DLD1 (cell line): ENCODE results near the gene PROK1.

Source experiments
- in situ Hi-C: cut with HindIII; loops from 2 replicates; pipeline ENCODE4 v1.10.0; 2017; ENCODE audit warnings: low sequenced_read_pairs

PROK1 gene

DNA sequence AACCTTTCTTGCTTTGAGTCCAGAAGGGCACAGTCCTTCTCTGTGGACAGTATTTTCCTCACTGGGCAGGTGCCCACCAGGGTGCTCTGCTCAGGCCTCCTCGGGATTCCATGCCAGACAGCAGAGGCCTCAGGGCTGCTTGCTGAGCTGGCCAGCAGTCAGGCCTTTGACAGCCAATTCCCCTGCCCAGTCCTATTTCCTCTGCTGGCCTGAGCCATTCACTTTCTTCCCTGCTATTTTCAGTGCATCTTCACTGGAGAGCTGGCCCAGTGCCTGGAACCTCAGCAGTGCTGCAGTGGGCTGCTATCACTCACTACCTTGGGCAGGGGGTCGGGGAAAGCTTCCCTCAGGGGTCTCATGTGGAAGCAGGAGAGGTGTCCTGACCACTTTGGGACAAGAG lies 34.8 kb downstream of the PROK1 start:
- in situ Hi-C loops, result no loop called here

DNA sequence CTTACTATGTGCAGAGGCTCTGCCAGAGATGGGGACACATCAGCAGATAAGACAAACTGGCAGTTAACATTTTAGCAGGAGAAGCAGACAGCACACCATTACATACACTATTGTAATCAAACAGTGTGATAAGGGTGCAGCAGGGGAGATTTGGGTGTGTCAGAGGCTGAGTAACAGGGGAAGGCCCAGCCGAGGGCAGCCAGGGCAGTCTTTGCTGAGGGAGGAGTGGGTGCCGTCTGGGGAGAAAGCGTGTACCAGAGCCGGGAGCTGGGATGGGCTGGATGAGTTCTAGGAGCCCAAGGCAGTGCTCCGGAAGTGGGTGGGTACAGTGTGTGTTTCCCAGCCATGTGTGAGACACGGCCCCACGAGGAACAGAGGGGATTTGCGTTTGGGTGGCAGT lies 36.8 kb downstream of the PROK1 start:
- in situ Hi-C loops, result no loop called here

DNA sequence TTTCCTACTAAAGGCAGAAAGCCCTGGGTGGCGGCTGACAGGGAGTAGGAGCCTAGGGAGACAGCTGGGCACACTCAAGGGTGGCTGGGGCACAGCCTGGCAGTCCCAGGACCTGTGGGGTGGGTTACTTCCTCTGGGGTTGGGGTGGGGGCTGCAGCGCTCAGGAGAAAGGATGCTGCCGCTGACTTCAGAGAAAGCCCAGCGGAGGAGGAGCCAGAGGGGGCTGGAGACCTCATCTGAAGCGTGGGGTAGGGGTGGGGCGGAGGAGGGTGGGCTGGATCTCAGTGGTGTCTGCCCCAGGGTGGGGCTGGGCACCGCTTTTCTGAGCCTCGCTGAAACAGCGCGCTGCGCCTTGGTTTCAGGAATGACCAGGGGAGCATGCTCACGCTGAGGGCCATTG lies 37.2 kb downstream of the PROK1 start:
- in situ Hi-C loops, result no loop called here

DNA sequence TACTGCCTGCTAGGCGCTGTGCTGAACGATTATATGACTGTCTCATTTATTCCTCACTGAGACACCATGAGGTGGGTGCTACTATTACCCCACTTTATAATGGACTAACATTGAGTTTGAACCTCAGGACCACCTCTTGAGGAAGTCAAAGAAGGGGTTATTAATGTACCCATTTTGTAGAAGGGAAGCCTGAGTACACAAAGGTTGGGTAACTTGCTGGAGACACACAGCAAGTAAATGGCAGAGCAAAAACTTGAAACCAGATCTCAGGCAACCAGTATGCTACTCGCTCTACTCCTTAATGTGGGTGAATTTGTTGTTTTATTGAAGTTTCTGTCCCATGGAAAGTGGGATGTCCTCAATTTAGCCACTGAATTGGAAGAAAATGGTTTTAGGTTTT lies 37.9 kb downstream of the PROK1 start:
- in situ Hi-C loops, result no loop called here

DNA sequence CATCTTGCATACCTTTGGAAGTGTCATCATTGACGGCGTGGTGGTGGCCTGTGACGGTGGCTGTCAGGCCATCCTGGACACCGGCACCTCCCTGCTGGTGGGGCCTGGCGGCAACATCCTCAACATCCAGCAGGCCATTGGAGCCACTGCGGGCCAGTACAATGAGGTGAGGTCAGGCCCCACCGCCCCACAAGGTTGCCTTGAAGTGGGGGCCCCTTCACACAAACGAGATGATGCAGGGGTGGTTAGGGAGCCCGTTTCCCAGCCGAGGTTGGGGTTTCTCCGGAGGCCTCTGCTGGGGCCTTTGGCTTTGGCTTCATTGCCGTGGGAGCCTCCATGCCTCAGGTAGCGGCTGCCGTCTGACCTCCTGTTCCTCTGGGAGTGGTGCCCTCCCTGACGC lies 38.5 kb downstream of the PROK1 start:
- in situ Hi-C loops, result no loop called here

DNA sequence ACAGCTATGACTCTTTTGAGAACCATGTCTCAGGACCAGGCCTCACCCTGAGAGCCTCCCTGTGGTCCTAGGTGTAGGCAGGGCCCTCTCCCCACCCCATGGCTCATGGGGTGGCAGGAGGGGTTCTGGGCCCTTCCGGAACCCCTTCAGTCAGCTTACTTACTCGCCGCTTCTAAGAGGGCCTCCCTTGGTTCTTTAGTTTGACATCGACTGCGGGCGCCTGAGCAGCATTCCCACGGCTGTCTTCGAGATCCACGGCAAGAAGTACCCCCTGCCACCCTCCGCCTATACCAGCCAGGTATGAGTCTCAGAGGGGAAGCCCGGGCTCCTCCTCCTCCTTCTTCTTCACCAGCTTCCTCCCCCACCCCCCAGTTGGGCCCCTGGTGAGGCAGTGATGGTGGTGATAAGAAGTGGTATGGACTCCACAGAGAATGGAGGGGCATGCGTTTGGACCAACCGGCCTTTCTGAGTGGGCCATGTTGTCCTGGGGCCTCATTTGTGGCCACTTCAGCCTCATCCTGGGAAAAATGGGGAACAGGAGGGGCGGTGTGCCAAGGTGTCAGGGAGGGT lies 39.1 kb downstream of the PROK1 start:
- in situ Hi-C loops, result no loop called here

DNA sequence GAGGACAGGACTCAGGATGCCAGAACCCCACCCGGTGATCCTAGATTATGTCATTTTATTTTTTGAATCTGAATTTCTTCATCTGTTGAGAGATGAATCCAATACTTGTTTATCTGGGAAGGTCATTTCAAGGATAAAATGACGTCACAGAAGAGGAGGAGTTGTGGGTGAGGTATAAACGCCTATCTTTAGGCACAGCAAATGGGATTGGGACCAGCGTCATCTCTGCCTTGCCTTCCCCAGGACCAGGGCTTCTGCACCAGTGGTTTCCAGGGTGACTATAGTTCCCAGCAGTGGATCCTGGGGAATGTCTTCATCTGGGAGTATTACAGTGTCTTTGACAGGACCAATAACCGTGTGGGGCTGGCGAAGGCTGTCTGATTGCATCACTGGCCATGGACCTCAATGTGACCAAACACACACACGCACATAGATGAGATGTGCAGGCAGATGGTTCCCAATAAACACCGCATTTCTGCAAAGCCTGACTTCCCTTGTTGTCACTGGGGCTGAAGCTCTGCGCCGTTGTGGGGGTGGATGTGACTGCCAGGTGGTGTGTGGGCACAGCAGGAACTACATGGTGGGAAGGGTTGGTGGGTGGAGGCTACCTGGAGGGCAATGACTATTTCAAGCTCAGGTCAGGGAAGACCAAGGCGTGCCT lies 40.0 kb downstream of the PROK1 start:
- in situ Hi-C loops, result no loop called here

DNA sequence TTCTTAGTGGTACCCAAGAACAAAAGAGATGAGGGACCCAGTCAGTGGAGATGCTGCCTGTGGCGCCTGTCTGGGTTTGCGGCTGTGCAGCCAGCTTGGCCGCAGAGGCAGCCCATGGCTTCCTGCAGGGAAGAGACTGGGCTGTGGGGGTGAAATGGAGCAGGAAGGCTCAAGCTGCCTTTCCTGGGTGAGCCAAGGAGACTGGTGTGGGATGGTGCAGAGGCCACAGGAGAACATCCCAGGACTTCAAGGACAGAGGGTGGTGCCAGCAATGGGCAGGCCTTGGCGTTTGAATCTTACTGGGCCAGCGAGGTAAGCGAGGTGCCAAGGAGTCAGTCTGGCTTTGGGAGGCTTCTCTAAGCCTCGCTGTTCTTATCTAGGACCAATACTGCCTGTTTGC lies 41.6 kb downstream of the PROK1 start:
- in situ Hi-C loops, result no loop called here

DNA sequence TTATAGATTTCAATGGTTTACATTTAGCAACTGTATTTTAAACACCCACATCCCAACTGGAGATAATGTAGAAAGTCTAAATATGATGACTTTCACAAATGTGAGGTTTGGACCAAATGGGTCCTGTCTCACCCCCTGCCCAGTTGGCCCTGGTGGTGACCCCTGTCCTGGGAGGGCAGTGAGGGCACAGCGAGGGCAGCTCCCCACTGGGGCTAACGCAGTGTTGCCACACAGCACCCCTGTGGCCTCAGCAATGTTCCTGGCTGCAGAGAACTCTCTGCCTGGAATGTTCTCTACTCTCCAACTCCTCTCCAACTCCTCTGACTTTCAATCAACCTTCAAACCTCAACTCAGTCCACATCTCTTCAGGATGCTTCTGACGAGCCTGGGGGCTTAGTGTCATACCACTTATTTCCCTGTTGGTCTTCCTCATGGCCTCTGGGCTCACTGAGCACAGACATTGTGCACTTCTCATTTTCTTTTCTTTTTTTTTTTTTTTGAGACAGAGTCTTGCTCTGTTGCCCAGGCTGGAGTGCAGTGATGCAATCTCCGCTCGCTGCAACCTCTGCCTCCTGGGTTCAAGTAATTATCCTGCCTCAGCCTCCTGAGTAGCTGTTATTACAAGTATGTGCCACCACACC lies 42.2 kb downstream of the PROK1 start:
- in situ Hi-C loops, result no loop called here

DNA sequence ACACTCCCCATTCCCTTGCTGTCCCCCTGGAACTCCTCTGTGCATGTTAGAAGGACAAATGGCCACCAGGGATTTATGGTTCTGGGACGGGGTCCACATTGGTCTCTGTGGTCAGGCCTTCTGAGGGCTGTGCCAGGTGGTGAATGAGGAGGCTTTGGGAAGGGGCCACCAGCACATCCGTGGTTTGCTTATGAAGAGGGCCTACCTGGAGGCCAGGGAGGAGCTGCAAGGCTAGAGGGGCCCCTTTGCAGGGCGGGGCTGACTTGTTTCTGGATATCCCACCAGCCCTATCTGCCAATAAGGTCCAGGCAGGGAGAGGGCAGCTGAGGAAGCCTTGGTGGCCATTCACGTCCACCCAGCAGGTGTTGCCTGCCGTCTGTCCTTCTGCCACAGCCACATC lies 43.1 kb downstream of the PROK1 start:
- in situ Hi-C loops, result no loop called here

DNA sequence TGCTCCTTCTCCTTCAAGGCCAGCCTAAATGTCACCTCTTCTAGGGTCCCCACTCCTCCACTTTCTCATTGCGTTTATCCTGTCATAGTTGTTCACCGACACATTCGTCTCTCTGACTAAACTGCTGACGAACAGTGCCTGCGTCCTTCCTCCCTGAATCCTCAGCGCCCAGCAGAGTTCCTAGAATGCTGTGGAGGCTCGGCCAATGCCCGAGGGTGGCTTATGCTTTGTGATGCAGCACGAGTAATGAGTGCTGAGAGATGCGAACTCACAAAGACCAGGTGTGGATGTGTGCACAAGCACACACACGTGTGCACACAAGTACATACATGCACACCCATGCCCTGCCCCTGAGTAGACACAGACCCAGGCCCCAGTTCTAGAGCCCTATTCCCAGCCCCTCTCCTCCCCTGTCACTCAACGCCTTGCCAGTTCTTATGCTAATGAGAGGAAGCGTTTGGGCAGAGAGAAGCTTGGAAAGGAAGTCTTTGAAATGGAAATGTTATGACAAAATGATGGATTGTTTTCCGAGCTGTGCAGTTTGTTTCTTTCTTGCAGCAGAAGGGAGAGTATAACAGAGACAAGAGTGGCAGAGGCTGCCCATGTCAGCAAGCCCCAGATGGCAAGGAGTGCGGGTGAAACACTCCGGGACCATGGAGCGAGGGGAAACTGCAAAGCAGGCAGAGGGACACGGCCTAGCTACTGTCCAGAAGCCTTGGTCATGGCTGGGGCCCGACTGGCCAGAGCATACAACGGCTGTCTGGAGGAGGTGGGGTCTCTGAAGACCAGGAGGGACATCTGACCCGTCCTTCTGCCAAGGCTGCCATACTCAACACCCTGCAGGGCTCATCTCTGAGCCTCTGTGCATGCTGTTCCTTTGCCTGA lies 43.8 kb downstream of the PROK1 start:
- in situ Hi-C loops, result no loop called here

DNA sequence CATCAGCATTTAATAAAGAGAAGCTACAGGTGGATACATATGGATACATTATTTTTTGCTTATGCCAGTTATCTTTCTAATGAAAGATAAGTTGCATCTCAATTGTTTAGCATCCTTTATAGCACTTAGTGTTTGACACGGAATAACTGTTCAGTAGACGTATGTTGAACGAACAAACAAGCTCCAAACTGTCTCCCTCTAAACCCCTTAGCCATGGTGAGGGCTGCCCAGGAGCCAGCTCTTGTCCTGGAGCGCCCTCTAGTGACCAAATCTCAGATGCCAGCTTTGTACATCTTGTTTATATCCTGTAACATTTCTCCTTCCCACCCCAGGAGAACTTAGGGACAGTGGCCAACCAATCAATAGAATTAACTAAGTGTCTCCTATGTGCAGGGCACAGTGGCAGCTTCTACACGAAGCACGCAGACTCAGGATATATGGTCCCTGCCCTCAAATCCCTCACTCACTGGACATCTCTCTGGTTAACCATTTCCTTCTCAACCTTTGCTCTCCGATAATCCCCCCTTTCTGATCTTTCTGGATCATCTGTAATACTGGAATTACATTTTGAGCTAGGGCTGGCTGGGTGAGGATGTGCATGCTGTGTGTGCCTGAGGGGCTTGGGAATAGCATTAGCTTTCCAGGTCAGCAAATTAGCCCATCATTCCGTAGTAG lies 45.1 kb downstream of the PROK1 start:
- in situ Hi-C loops, result no loop called here

DNA sequence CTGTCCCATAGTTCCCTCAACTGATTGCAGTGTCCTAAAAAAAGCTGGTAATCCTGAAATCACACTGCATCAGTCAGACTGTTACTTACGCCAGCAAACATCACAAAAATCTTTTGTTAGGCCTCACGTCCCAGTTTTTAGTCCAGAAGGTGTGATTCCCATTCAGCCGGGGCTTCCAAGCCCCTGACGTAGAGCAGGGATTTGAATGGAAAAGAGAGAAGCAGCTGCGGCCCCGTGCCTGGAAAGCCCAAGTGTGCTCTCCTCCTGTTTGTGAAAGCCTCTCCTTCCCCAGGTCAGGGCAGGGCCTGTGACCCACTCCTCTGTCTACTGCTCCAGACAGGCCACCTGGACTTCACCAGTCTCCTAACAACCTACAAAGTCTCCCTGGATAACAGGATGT lies 47.3 kb downstream of the PROK1 start:
- in situ Hi-C loops, result no loop called here

DNA sequence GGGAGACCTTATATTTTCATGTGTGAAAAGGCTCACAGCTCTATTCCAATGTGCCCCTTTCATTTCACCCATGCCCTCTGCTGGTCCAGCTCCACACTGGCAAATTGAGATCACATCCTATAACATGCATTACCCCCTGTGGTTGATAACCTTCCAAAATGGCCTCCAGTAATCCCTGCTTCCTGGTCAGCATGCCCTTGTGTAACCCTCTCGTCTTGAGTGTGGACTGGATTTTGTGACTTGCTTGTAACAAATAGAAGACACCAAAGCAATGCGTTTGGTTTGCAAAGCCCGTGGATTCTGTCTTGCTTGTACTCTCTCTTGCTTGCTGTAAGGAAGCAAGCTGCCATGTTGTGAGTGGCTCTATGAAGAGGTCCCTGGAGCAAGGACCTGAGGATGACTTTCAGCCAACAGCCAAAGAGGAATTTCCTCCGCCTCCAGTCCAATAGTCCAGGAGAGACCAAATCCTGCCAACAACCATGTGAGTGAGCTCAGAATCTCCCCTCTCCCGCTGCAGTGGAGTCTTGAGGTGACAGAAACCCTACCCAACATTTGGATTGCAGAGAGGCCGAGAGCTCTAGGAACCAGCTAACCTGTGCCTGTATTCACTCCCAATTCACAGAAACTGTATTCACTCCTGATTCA lies 50.7 kb downstream of the PROK1 start:
- in situ Hi-C loops, result no loop called here

DNA sequence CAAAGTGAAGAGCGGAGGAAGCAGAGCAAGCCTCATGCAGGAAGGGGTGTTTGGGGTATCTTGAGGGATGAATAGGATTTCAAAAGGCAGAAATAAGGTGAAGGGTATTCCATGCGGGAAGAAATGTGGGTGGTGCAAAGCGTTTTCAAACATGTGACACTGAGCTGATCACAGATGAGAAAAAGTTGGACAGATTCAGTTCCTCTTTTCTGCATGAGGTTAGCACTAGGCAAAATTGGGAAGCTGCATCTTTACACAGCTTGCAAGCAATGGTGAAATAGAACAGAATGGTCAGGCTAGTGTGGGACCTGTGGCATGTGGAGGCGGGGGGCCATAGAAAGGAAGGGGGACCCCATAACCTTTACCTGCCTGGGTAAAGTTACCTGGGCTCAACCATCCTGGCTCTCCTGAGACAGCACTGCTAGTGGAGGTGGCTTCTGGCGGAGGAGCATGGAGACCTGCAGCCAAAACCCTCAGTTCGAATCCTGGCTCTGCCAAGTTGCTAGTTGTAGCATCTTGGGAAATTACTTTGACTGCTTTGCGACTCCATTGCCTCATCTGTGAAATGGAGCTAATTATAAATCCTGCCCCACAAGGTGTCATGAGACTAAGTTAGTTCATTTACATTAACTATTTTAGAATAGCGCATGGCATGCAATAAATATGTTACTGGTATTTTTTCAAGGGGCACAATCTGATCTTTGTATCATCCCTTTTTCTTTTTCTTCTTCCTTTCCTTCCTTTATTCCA lies 51.6 kb downstream of the PROK1 start:
- in situ Hi-C loops, result no loop called here

DNA sequence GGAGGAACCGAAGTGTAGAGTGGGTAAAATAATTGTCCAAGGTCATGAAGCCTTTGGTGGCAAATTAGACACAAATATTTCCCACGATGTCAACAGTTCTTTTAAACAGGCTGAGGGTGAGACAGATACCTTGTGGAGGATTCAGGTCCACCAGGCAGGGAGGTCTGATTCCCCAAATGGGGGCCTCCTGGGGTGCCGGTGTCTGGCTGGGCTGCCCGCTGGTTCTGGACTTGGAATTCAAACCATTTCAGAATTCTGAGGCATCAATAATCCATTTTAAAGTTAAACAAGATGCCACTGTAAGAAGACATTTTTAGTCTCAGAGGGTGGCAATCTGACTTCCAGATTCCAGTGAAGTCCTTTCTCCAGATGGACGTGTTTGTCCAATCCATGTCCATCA lies 52.5 kb downstream of the PROK1 start:
- in situ Hi-C loops, result no loop called here

DNA sequence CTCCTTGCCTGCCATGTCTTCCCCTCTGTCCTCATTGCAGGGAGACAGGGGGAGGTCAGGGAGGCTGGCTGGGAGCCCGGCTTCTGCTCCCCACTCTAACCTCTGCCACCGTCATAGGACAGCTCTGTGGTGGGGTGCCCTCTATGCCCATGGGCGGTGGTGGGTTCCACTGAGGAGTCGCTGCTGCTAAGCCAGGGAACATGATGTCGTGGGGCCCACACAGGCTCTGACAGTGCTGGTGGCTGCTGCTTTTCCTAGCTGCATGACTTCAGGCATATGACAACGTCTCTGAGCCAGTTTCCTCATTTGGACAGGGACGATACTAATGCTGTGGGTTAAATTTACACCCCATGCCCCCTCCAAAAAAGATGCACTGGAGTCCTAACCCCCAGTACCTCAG lies 53.3 kb downstream of the PROK1 start:
- in situ Hi-C loops, result no loop called here

DNA sequence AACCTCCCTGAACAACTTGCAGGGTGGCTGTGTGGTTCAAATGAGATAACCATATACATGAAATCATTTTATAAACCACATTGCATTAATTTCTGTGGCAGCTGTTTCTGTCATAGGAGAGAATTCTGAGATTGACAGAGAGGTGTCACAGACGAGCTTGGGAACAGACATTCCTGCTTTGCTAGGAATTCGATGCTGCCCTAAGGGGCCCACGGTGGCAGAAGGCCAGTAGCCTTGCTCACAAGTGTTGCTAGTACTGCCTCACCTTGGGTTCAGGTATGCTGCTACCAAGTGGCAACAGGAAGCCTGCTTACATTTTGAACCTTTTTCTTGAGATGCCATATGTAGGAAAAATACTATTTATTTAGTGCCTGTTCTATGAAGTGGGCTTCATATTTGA lies 54.6 kb downstream of the PROK1 start:
- in situ Hi-C loops, result no loop called here

DNA sequence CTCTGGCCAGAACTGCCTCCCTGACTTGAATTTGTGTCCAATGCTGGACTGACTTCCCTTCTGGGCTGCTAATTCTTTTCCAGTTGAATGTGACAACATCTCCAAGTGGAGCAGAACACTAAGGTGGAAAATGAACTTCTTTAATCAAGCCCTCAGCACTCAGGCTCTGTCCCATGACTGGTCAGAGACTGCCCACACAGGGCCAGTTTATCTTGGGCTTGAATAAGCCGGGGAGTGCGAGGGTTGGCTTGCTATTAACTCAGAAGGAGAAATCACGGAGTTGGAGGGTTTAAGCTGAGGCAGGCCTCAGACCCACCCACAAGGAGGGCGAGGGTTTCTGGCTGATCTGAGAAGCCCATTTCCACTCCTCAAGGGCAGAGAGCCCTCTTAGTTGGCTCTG lies 55.6 kb downstream of the PROK1 start:
- in situ Hi-C loops, result no loop called here
